HUES64 (cell line): ENCODE results near the gene TBXAS1.

Source experiments
- H3K27ac ChIP-seq: 2 replicates; pipeline ENCODE4 v1.7.0; 2013; ENCODE audit warnings: low read depth, low read length, inconsistent platforms
- H3K27me3 ChIP-seq: 2 replicates; pipeline ENCODE4 v1.6.1; 2013; ENCODE audit warnings: mild to moderate bottlenecking, low read length; ENCODE audit not compliant: insufficient read depth
- H3K36me3 ChIP-seq: 2 replicates; pipeline ENCODE4 v1.6.1; 2013; ENCODE audit warnings: mild to moderate bottlenecking, low read length; ENCODE audit not compliant: insufficient read depth
- H3K4me1 ChIP-seq: 2 replicates; pipeline ENCODE4 v1.6.1; 2013; ENCODE audit warnings: mild to moderate bottlenecking, low read length, moderate library complexity; ENCODE audit not compliant: insufficient read depth
- H3K4me3 ChIP-seq: 2 replicates; pipeline ENCODE4 v1.5.1; 2013; ENCODE audit warnings: mild to moderate bottlenecking, low read length, moderate library complexity
- H3K9ac ChIP-seq: 2 replicates; pipeline ENCODE4 v1.6.1; 2013; ENCODE audit warnings: mild to moderate bottlenecking, low read depth, low read length
- H3K9me3 ChIP-seq: 2 replicates; pipeline ENCODE4 v1.6.1; 2013; ENCODE audit warnings: low read depth, low read length; ENCODE audit not compliant: insufficient read depth
- WGBS: fragments of 150-250, 120-280 bp; methylation state at CpG from one replicate; pipeline ENCODE4 v1.1.7; 2013; ENCODE audit warnings: missing lambda C conversion rate; 5-methylcytosine and 5-hydroxymethylcytosine counted together

Gene TBXAS1

DNA sequence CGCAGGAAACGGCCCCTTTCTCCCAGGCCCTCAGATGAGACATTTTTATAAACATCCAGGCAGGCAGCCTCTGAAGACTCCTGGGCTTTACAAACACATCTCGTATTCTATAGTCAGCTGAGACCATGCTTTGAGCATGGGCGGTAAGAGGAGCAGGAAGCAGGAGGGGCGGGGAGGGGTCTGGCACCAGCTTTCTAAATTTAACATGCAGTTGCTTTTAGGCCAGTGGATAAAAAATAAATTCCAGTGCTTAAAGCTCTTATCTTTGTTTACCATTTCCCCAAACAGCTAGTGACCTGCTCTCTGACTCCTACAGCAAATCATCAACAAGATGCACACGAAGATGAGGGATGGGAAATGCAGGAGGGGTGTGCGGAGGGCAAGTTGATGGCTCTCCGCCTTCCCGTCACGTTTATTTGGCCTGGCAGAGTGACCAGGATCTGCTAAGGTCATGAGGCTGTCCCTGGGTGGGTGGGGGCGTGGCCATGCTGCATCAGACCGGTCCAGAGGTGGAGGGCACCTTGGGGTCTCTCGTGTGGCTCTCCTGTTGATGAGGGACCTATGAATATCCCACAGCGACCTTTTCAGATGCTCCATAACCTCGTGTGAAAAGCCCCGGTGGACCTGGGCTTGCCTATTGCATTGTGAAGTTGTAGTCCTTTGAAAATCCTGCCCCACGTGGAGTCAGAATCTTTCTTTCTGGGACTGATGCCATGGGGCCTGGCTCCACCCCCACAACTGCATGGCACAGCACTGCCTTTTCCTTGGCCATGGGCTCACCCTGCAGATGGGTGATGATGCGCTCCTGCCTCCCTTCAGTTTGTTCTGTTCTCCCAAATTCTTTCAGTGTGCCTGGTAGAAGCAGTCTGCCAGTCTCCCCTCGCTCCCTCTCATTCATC is 166.2 kb downstream of the TBXAS1 start:
- WGBS = 86% methylated on average over 19 of the region's 19 CpGs
- no peak overlapping the region for H3K27ac ChIP-seq
- H3K9me3 ChIP-seq = no peaks in the 10 kb centered on the region
- no peak overlapping the region for H3K4me3 ChIP-seq
- no peaks in the 10 kb centered on the region for H3K27me3 ChIP-seq
- H3K4me1 ChIP-seq = no peaks in the 10 kb centered on the region
- H3K36me3 ChIP-seq = no peaks in the 10 kb centered on the region
- H3K9ac ChIP-seq = no peak overlapping the region

DNA sequence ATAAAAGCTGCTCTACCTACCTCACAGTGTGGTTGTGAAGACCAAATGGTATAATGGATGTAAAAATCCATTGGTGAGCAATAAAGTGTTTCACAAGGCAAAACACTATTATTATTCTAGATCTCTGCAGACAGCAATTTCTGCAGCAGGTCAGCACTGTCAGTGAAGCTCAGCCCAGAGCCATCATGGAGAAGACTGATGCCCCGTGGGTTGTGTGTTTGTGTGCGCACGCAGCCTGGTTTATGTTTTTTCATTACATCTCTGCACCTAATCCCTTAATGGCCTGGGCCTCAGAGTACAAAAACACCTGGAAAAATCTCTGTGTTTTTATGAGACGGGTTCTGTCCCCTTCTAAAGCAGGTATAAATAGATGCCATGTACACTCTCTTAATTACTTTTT is 169.5 kb downstream of the TBXAS1 start:
- WGBS = 96% methylated on average over 4 of the region's 4 CpGs

DNA sequence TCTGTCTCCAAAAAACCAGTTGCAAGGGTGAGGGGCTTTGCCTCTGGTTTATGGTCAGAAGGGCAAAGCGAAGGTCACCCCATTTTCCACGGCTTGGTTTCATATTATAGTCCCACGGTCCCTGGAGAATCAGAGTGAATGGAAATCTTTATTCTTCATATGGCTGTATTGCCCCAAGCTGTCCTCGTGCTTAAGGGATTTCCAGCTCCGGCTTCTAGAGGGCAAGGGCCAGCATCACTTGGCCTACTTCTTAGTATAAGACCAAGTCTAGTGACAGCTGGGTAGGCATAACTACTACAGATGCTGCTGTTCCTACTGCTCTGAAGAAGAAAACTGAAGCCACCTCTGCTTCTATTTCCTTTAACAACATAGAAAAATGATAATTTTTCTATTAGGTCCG is 170.5 kb downstream of the TBXAS1 start:
- 93% methylated on average over 6 of the region's 6 CpGs for WGBS
- no peak overlapping the region for H3K27ac ChIP-seq
- H3K9ac ChIP-seq = no peak overlapping the region
- H3K36me3 ChIP-seq = no peaks in the 10 kb centered on the region
- no peaks in the 10 kb centered on the region for H3K9me3 ChIP-seq
- no peaks in the 10 kb centered on the region for H3K4me1 ChIP-seq
- no peak overlapping the region for H3K4me3 ChIP-seq
- H3K27me3 ChIP-seq = no peaks in the 10 kb centered on the region

More for the DNA sequence above, 169.5 kb downstream of the TBXAS1 start:
- H3K9me3 ChIP-seq = no peaks in the 10 kb centered on the region
- H3K27me3 ChIP-seq = no peaks in the 10 kb centered on the region
- no peak overlapping the region for H3K9ac ChIP-seq
- H3K27ac ChIP-seq = no peak overlapping the region
- H3K4me3 ChIP-seq = no peak overlapping the region
- no peaks in the 10 kb centered on the region for H3K36me3 ChIP-seq
- no peaks in the 10 kb centered on the region for H3K4me1 ChIP-seq

DNA sequence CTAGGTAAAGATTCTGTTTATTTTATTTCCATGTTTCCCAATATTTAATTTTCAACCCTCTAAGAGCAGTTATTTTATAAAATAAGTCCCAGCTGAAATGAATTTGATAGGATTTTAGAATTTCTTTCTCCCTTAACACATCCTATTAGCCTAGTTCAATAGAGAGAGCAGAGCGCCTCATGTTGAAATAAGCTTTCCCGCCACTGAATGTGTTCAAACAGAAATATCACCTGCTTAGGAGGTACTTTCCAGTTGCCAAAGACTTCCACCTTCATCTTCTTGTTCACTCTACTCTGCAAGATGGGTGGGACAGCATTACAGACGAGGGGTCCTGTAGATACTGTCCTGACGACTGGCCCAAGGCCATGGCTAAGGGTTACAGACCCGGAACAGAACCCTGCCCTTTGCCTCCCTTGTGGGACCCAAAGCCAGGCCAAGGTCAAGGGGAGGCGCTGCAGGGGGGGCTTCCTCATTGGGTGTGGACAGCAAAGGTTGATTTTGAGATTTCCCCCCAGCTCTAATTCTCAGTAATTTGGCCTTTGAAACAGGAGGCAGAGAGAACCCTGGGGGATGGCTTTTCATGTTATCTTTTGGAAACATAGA is 171.7 kb downstream of the TBXAS1 start:
- Histone ChIP-seq H3K27ac (no peak overlapping the region), H3K27me3 (no peaks in the 10 kb centered on the region), H3K4me3 (no peak overlapping the region), H3K9ac (no peak overlapping the region), H3K4me1 (no peaks in the 10 kb centered on the region), H3K36me3 (no peaks in the 10 kb centered on the region), H3K9me3 (no peaks in the 10 kb centered on the region)
- 94% methylated on average over 6 of the region's 6 CpGs for WGBS

DNA sequence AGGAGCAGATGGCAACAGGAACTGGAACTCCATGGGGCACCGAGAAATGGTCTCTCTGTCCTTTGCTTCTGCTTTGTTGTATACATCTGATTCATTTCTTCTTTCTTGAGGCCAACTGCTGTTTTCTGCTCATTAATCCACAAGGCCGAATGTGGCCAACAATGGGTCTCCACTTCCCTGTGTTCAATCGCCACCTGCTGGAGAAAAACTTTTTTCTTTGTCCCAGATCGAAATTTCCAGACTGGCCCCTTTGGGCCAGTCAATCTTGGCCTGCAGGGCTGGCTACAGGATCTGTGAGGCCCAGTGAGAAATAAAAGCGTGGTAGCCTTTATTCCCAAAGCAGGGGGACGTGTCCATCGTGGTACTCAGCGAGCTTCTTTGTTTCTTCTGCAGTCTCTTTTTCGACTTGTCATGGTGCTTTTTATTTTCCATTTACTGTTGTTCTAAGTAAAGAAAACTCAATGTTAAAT is 174.9 kb downstream of the TBXAS1 start:
- Histone ChIP-seq H3K27ac (no peak overlapping the region), H3K4me1 (no peaks in the 10 kb centered on the region), H3K27me3 (no peaks in the 10 kb centered on the region), H3K4me3 (no peak overlapping the region), H3K9me3 (no peaks in the 10 kb centered on the region), H3K9ac (no peak overlapping the region), H3K36me3 (no peaks in the 10 kb centered on the region)
- WGBS = 61% methylated on average over 9 of the region's 9 CpGs

DNA sequence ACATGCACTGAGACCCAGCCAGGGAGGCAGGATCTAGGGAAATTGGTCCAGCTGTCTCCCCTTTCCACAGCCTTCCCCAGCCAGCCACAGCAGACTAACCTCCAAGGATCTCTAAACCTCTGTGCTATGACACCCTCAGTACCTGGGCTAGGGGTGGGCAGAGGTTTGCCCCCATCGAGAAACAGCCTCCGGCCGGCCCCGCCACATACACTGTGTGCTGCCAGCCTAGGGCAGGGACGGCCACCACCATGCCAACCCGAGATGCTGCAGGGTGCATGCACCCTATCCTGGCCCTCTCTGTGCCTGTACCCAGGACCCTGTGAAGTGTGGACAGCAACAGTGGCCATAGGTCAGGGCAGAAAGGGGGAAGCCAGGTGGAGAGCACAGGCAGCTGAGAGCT is 175.6 kb downstream of the TBXAS1 start:
- Histone ChIP-seq H3K27ac (no peak overlapping the region), H3K4me1 (no peaks in the 10 kb centered on the region), H3K36me3 (no peaks in the 10 kb centered on the region), H3K27me3 (no peaks in the 10 kb centered on the region), H3K9me3 (no peaks in the 10 kb centered on the region), H3K4me3 (no peak overlapping the region), H3K9ac (no peak overlapping the region)
- WGBS = 97% methylated on average over 6 of the region's 6 CpGs

DNA sequence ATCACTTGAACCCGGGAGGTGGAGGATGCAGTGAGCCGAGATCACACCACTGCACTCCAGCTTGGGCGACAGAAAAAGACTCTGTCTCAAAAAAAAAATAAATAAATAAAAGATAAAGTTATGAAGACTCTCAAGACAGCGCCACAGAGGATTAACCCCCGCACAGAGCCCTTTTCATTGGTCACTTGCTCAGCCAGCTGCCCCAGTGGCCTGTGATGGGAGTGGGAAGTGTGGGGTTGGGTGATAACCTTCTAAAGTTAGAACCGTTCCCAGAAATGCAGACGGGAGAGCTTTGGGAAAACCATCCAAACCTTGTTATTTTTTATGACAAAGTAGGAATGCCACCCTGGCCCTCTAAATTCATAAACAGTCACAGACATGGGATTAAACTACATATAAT is 176.3 kb downstream of the TBXAS1 start:
- Histone ChIP-seq H3K27me3 (no peaks in the 10 kb centered on the region), H3K9ac (no peak overlapping the region), H3K36me3 (no peaks in the 10 kb centered on the region), H3K27ac (no peak overlapping the region), H3K4me1 (no peaks in the 10 kb centered on the region), H3K9me3 (no peaks in the 10 kb centered on the region), H3K4me3 (no peak overlapping the region)
- 94% methylated on average over 6 of the region's 7 CpGs for WGBS

DNA sequence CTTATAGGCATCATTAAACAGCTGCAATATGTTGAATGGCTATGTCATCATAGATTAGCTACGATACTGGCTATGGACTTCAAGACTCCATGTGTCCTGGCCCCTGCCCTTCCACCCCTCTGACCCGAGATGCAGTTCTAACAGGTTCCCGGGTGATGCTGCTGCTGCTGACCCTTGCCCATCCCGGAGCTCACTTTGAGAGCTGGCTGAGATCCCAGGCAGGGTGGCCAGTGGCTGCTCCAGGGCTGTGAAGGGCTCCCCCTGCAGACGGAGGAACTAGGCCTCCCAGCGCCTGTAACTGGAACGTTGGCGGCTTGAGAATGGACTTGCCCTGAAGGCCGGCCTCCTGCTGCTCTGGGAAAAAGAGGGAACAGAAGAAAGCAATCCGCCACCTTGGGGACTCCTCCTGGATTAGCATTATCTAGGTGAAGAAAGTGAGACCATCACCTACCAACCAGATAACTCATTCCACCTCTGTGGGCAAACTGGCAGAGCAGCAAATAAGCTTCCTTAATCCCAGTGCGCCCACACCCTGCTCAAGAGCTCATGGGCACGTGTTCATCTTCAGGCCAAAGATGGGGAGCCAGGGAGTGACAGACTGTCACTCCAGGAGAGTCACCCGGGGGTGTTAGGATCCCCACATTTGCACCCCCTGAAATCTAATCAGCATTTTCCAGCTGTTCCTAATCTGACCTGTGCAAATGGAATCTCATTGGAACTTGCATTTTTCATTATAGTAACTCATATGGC is 176.9 kb downstream of the TBXAS1 start:
- 55% methylated on average over 12 of the region's 13 CpGs for WGBS
- Histone ChIP-seq H3K27ac (no peak overlapping the region), H3K9ac (no peak overlapping the region), H3K9me3 (no peaks in the 10 kb centered on the region), H3K4me1 (no peaks in the 10 kb centered on the region), H3K27me3 (no peaks in the 10 kb centered on the region), H3K36me3 (no peaks in the 10 kb centered on the region), H3K4me3 (no peak overlapping the region)

DNA sequence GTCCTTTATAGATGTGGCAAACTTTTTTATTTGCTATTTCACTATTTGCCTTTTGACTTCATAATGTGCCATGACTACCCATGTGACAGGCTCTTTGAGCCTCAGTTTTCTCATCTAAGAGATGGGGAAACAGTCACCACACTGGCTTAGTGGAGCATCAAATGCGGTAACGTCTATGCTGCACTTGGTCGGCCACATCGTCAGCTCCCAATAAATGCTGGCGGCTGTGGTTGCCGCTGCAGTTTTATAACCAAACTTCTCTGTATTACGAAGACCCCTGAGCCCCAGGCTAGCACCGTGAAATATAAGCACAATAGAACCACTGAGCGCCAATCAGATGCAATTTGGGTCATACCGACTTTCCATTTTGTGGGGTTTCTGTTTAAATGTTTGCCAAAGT is 177.5 kb downstream of the TBXAS1 start:
- Histone ChIP-seq H3K9ac (no peak overlapping the region), H3K27ac (no peak overlapping the region), H3K4me1 (no peaks in the 10 kb centered on the region), H3K36me3 (no peaks in the 10 kb centered on the region), H3K27me3 (no peaks in the 10 kb centered on the region), H3K9me3 (no peaks in the 10 kb centered on the region), H3K4me3 (no peak overlapping the region)
- 96% methylated on average over 10 of the region's 10 CpGs for WGBS

DNA sequence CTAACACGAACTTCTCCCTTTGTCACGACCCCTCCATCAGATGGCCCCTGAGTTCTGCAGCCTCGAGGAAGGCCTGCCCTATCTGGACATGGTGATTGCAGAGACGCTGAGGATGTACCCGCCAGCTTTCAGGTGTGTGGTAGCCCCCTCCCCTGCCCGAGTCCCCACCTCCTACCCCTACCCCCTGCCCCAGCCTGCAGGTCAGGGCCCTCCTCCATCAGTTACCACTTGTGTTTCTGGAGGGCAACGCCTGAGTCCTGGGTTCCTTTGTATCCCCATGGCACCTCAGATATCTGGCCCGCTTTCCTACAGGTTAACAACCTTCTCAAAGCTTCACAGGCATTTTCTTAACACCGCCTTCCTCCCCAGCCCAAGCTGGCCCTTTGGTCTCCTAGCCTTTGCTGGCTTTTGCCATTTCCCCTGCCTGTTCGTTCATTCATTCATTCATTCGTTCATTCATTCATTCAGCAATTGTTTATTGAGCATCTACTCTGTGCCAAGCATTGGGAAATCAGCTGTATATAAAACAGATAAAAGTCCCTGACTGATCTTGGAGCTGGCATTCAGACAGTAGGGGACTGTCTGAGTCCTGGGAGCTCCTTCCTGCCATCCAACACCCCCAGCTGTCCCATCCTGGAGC is 178.1 kb downstream of the TBXAS1 start:
- WGBS = 91% methylated on average over 11 of the region's 11 CpGs
- Histone ChIP-seq H3K36me3 (no peaks in the 10 kb centered on the region), H3K4me1 (no peaks in the 10 kb centered on the region), H3K4me3 (no peak overlapping the region), H3K9ac (no peak overlapping the region), H3K27ac (no peak overlapping the region), H3K9me3 (no peaks in the 10 kb centered on the region), H3K27me3 (no peaks in the 10 kb centered on the region)
